Neural progenitor cell (in vitro differentiated cells): ENCODE measurements around the gene STAT2. TPM values are rescaled to one million over a fixed set of nuclear protein-coding genes. Genes with fewer than 3 reads are reported as not detected.

Experiments used
- DNase-seq: peaks from one replicate; pipeline ENCODE4 v3.0.0-alpha.2; 2016; ENCODE audit warnings: low spot score
- H2AFZ ChIP-seq: fragments of 200-600 bp; sonication (generic); replicated peaks from 2 replicates; pipeline ENCODE4 v1.6.1; 2016; ENCODE audit warnings: antibody characterized with exemption
- H3F3A ChIP-seq: fragments of 200-600 bp; sonication (generic); 2 replicates; pipeline ENCODE4 v1.6.1; 2016; ENCODE audit warnings: antibody characterized with exemption, low read depth
- H3K27ac ChIP-seq: fragments of 200-600 bp; sonication (generic); 2 replicates; pipeline ENCODE4 v1.5.1; 2016; ENCODE audit warnings: mild to moderate bottlenecking
- H3K27me3 ChIP-seq: fragments of 200-600 bp; sonication (generic); 2 replicates; pipeline ENCODE4 v1.6.1; 2016; ENCODE audit warnings: mild to moderate bottlenecking, moderate library complexity
- H3K36me3 ChIP-seq: fragments of 200-600 bp; sonication (generic); 2 replicates; pipeline ENCODE4 v1.5.1; 2016
- H3K4me1 ChIP-seq: fragments of 200-600 bp; sonication (generic); 2 replicates; pipeline ENCODE4 v1.6.1; 2016; ENCODE audit warnings: mixed run types
- H3K4me2 ChIP-seq: fragments of 200-600 bp; sonication (generic); 2 replicates; pipeline ENCODE4 v1.6.1; 2016
- H3K4me3 ChIP-seq: fragments of 200-600 bp; sonication (generic); 2 replicates; pipeline ENCODE4 v1.5.1; 2016
- H3K79me2 ChIP-seq: fragments of 200-600 bp; sonication (generic); 2 replicates; pipeline ENCODE4 v1.6.1; 2016; ENCODE audit warnings: low read depth
- H3K9ac ChIP-seq: fragments of 200-600 bp; sonication (generic); 2 replicates; pipeline ENCODE4 v1.6.1; 2016
- H3K9me3 ChIP-seq: fragments of 200-600 bp; sonication (generic); 2 replicates; pipeline ENCODE4 v1.5.1; 2016; ENCODE audit warnings: low read depth
- H4K20me1 ChIP-seq: fragments of 200-600 bp; sonication (generic); 2 replicates; pipeline ENCODE4 v1.6.1; 2016; ENCODE audit warnings: low read depth
- H3K27ac Mint-ChIP-seq: 3 replicates; pipeline ENCODE4 v1.8.0; 2021; ENCODE audit warnings: mixed read lengths
- H3K27me3 Mint-ChIP-seq: 2 replicates; pipeline ENCODE4 v1.8.0; 2022; ENCODE audit warnings: low read depth, mild to moderate bottlenecking, inconsistent platforms, moderate library complexity, mixed read lengths; ENCODE audit not compliant: insufficient read depth
- H3K36me3 Mint-ChIP-seq: 3 replicates; pipeline ENCODE4 v1.8.0; 2021; ENCODE audit warnings: mixed read lengths
- H3K4me1 Mint-ChIP-seq: 3 replicates; pipeline ENCODE4 v1.8.0; 2021; ENCODE audit warnings: mixed read lengths
- H3K4me3 Mint-ChIP-seq: 3 replicates; pipeline ENCODE4 v1.8.0; 2021; ENCODE audit warnings: mild to moderate bottlenecking, moderate library complexity, mixed read lengths
- H3K9me3 Mint-ChIP-seq: 3 replicates; pipeline ENCODE4 v1.8.0; 2020; ENCODE audit warnings: mixed read lengths
- CTCF ChIP-seq: fragments of 200-600 bp; sonication (generic); IDR thresholded peaks from 2 replicates; pipeline ENCODE4 v1.5.1; 2017; ENCODE audit warnings: antibody characterized with exemption, mild to moderate bottlenecking
- EZH2 ChIP-seq: fragments of 200-600 bp; sonication (generic); IDR thresholded peaks from 2 replicates; pipeline ENCODE4 v1.6.1; 2017; ENCODE audit warnings: antibody characterized with exemption, mild to moderate bottlenecking, moderate library complexity
- EZH2phosphoT487 ChIP-seq: fragments of 200-600 bp; sonication (generic); IDR thresholded peaks from 2 replicates; pipeline ENCODE4 v1.6.1; 2017; ENCODE audit warnings: antibody characterized with exemption
- total RNA-seq: library from RNA; depleted of rRNA; stranded (reverse); fragments of >200 nt; gene quantifications from 2 replicates; pipeline ENCODE4 v1.2.3, GENCODE V29; 2015; ENCODE audit warnings: low replicate concordance

STAT2 gene
- total RNA-seq, 1 donor from 2014 or later: 86.4 TPM

GRCh38 chr12:56332512-56333196 lies 27.3 kb downstream of the STAT2 start:
- Histone ChIP-seq H3K79me2 (peaks cover 9% of the 10 kb centered on the region), H3K27ac (peak overlapping the region; percentile 89), H2AFZ (no peak overlapping the region), H3K4me1 (peaks cover 7% of the 10 kb centered on the region), H3K9ac (no peak overlapping the region), H4K20me1 (no peaks in the 10 kb centered on the region), H3K9me3 (no peaks in the 10 kb centered on the region), H3K4me2 (peak overlapping the region; percentile 99), H3K4me3 (peak overlapping the region; percentile 69), H3F3A (peaks cover 24% of the 10 kb centered on the region), H3K36me3 (no peaks in the 10 kb centered on the region), H3K27me3 (no peaks in the 10 kb centered on the region)
- Mint-ChIP-seq H3K27me3 (peaks cover 13% of the 10 kb centered on the region), H3K9me3 (no peaks in the 10 kb centered on the region), H3K4me1 (peaks cover 12% of the 10 kb centered on the region), H3K27ac (peak overlapping the region; percentile 94), H3K4me3 (peak overlapping the region; percentile 94), H3K36me3 (peaks cover 3% of the 10 kb centered on the region)
- TF ChIP-seq CTCF: no peak
- TF ChIP-seq EZH2: no peak
- no peak for TF ChIP-seq EZH2phosphoT487
- no peak for DNase-seq

- Mint-ChIP-seq H3K27me3 (peaks cover 13% of the 10 kb centered on the region), H3K4me1 (peaks cover 12% of the 10 kb centered on the region), H3K9me3 (no peaks in the 10 kb centered on the region), H3K27ac (no peak overlapping the region), H3K4me3 (no peak overlapping the region), H3K36me3 (peaks cover 9% of the 10 kb centered on the region)
- H3K9me3 ChIP-seq: no peaks in the 10 kb centered on the region
- H3K4me1 ChIP-seq: peaks cover 7% of the 10 kb centered on the region
- no peak overlapping the region for H3K9ac ChIP-seq
- H3K4me2 ChIP-seq: no peak overlapping the region
- DNase-seq: no peak
- no peaks in the 10 kb centered on the region for H3K36me3 ChIP-seq
- no peak overlapping the region for H2AFZ ChIP-seq
- H3K79me2 ChIP-seq: peaks cover 9% of the 10 kb centered on the region
- TF ChIP-seq EZH2phosphoT487 (no peak), CTCF (no peak), EZH2 (no peak)
- no peak overlapping the region for H3K4me3 ChIP-seq
- H3F3A ChIP-seq: peaks cover 20% of the 10 kb centered on the region
- H4K20me1 ChIP-seq: no peaks in the 10 kb centered on the region
- no peak overlapping the region for H3K27ac ChIP-seq
- H3K27me3 ChIP-seq: no peaks in the 10 kb centered on the region
Observed at GRCh38 chr12:56330936-56331490, 28.9 kb downstream of the STAT2 start.

GRCh38 chr12:56326533-56326932 lies 33.4 kb downstream of the STAT2 start:
- Mint-ChIP-seq H3K36me3 (peaks cover 30% of the 10 kb centered on the region), H3K27me3 (peaks cover 6% of the 10 kb centered on the region), H3K27ac (no peak overlapping the region), H3K9me3 (no peaks in the 10 kb centered on the region), H3K4me1 (no peaks in the 10 kb centered on the region), H3K4me3 (no peak overlapping the region)
- Histone ChIP-seq H2AFZ (no peak overlapping the region), H3K36me3 (no peaks in the 10 kb centered on the region), H3K27me3 (no peaks in the 10 kb centered on the region), H3K4me1 (no peaks in the 10 kb centered on the region), H3K9me3 (no peaks in the 10 kb centered on the region), H3K4me2 (no peak overlapping the region), H3F3A (no peaks in the 10 kb centered on the region), H4K20me1 (no peaks in the 10 kb centered on the region), H3K27ac (no peak overlapping the region), H3K4me3 (no peak overlapping the region), H3K9ac (peak overlapping the region; percentile 27), H3K79me2 (no peaks in the 10 kb centered on the region)
- TF ChIP-seq CTCF (no peak), EZH2phosphoT487 (no peak), EZH2 (no peak)
- DNase-seq: no peak
